Mesendoderm (in vitro differentiated cells): Measurements from ENCODE around the gene AKNA.
"Not testable (repeated sequence)": the region's sequence is repeated elsewhere in the genome, so short reads cannot be mapped to it uniquely, and the experiment has no call there.

Experiments used
- DNase-seq: peaks from one replicate; pipeline ENCODE4 v3.0.0; 2013
- H2AK5ac ChIP-seq: 2 replicates; pipeline ENCODE4 v1.6.1; 2013; ENCODE audit warnings: low read length, inconsistent platforms
- H2BK120ac ChIP-seq: 2 replicates; pipeline ENCODE4 v1.6.1; 2013; ENCODE audit warnings: low read depth, mild to moderate bottlenecking, low read length, moderate library complexity, mixed read lengths
- H2BK15ac ChIP-seq: replicated peaks from 2 replicates; pipeline ENCODE4 v1.6.1; 2013; ENCODE audit warnings: low read depth, mild to moderate bottlenecking, moderate library complexity
- H2BK5ac ChIP-seq: 2 replicates; pipeline ENCODE4 v1.6.1; 2013; ENCODE audit warnings: low read length, inconsistent platforms
- H3K18ac ChIP-seq: 2 replicates; pipeline ENCODE4 v1.6.1; 2013; ENCODE audit warnings: mild to moderate bottlenecking, low read length, mixed read lengths
- H3K23ac ChIP-seq: one replicate; pipeline ENCODE4 v1.6.1; 2013; ENCODE audit warnings: low read length
- H3K27ac ChIP-seq: 2 replicates; pipeline ENCODE4 v1.5.1; 2013; ENCODE audit warnings: low read depth, mild to moderate bottlenecking, inconsistent platforms, low read length, moderate library complexity
- H3K27me3 ChIP-seq: 2 replicates; pipeline ENCODE4 v1.6.1; 2013; ENCODE audit warnings: low read length, control low read depth, mild to moderate bottlenecking, inconsistent platforms; ENCODE audit not compliant: insufficient read depth, poor library complexity
- H3K36me3 ChIP-seq: 2 replicates; pipeline ENCODE4 v1.6.1; 2013; ENCODE audit warnings: low read length, inconsistent platforms; ENCODE audit not compliant: control insufficient read depth, insufficient read depth
- H3K4ac ChIP-seq: one replicate; pipeline ENCODE4 v1.6.1; 2013; ENCODE audit warnings: low read depth, mild to moderate bottlenecking, low read length, moderate library complexity
- H3K4me1 ChIP-seq: 2 replicates; pipeline ENCODE4 v1.6.1; 2013; ENCODE audit warnings: low read depth, low read length, inconsistent platforms; ENCODE audit not compliant: control insufficient read depth
- H3K4me2 ChIP-seq: 2 replicates; pipeline ENCODE4 v1.6.1; 2013; ENCODE audit warnings: low read length
- H3K4me3 ChIP-seq: 2 replicates; pipeline ENCODE4 v1.5.1; 2013; ENCODE audit warnings: mild to moderate bottlenecking, low read length
- H3K56ac ChIP-seq: one replicate; pipeline ENCODE4 v1.6.1; 2013; ENCODE audit warnings: low read length
- H3K79me1 ChIP-seq: 2 replicates; pipeline ENCODE4 v1.6.1; 2013; ENCODE audit warnings: low read length, inconsistent platforms
- H3K79me2 ChIP-seq: 2 replicates; pipeline ENCODE4 v1.6.1; 2013; ENCODE audit warnings: mild to moderate bottlenecking, low read length; ENCODE audit not compliant: control insufficient read depth, insufficient read depth
- H3K9ac ChIP-seq: 2 replicates; pipeline ENCODE4 v1.6.1; 2013; ENCODE audit warnings: low read length, inconsistent platforms
- H4K5ac ChIP-seq: one replicate; pipeline ENCODE4 v1.6.1; 2013; ENCODE audit warnings: low read length
- H4K8ac ChIP-seq: one replicate; pipeline ENCODE4 v1.6.1; 2013; ENCODE audit warnings: low read depth, mild to moderate bottlenecking, control low read depth, low read length, moderate library complexity
- WGBS: extraction: QIAGEN DNeasy Blood & Tissue Kit; methylation state at CpG from one replicate; pipeline ENCODE4 v1.1.7; 2013; ENCODE audit warnings: low lambda C conversion rate, missing lambda C conversion rate; ENCODE audit not compliant: insufficient coverage; ENCODE audit errors: extremely low coverage; 5-methylcytosine and 5-hydroxymethylcytosine counted together

AKNA gene

GRCh38 chr9:114322160-114322818 is 65.5 kb downstream of the AKNA start:
- H3K79me1 ChIP-seq, H3K4me3 ChIP-seq, H3K4me1 ChIP-seq, H2BK15ac ChIP-seq, H2BK5ac ChIP-seq, H4K5ac ChIP-seq, H3K27me3 ChIP-seq, H4K8ac ChIP-seq, H2BK120ac ChIP-seq, H3K18ac ChIP-seq, DNase-seq, H3K36me3 ChIP-seq, H3K23ac ChIP-seq, H2AK5ac ChIP-seq, H3K9ac ChIP-seq, H3K4ac ChIP-seq, H3K4me2 ChIP-seq, H3K56ac ChIP-seq, H3K79me2 ChIP-seq, H3K27ac ChIP-seq: not testable (repeated sequence)
- no CpG with 5 or more reads among the region's 12 CpGs for WGBS

DNA sequence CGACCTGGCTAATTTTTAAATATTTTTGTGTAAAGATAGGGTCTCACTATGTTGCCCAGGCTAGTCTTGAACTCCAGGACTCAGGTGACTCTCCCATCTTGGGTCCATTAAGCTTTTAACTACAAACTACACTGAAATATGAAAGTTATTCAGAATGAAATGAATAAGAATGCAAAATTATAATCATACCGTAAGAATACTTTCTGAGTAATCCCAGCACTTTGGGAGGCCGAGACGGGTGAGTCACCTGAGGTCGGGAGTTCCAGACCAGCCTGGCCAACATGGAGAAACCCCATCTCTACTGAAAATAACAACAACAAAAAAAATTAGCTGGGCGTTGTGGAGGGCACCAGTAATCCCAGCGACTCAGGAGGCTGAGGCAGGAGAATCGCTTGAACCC is 66.0 kb downstream of the AKNA start:
- H3K27ac ChIP-seq = no peak overlapping the region

DNA sequence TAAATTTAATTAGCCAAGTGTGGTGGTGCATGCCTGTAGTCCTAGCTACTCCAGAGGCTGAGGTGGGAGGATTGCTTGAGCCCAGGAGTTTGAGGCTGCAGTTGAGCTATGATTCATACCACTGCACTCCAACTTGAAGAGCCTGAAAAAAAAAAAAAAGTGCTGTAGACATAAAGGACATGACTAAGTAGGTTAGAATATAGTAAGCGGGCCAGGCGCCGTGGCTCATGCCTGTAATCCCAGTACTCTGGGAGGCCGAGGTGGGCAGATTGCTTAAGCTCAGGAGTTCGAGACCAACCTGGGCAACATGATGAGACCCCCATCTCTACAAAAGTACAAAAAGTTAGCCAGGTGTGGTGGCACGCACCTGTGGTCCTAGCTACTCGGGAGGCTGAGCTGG is 67.1 kb downstream of the AKNA start:
- DNase-seq, H2AK5ac ChIP-seq, H3K23ac ChIP-seq, H3K18ac ChIP-seq, H4K5ac ChIP-seq, H3K4me2 ChIP-seq, H3K79me1 ChIP-seq, H2BK5ac ChIP-seq, H3K27ac ChIP-seq, H3K9ac ChIP-seq, H2BK15ac ChIP-seq, H3K56ac ChIP-seq, H3K4me3 ChIP-seq, H3K27me3 ChIP-seq, H2BK120ac ChIP-seq, H4K8ac ChIP-seq, H3K4me1 ChIP-seq, H3K36me3 ChIP-seq, H3K79me2 ChIP-seq, H3K4ac ChIP-seq: not testable (repeated sequence)
- no CpG with 5 or more reads among the region's 7 CpGs for WGBS

More for the DNA sequence above, 66.0 kb downstream of the AKNA start:
- DNase-seq = no peak
- H3K4me3 ChIP-seq = no peak overlapping the region
- H3K79me2 ChIP-seq = no peaks in the 10 kb centered on the region
- H2BK15ac ChIP-seq = no peak overlapping the region
- H2AK5ac ChIP-seq = no peak overlapping the region
- no peaks in the 10 kb centered on the region for H3K79me1 ChIP-seq
- WGBS = no CpG with 5 or more reads among the region's 8 CpGs
- no peaks in the 10 kb centered on the region for H3K27me3 ChIP-seq
- no peak overlapping the region for H3K56ac ChIP-seq
- H3K23ac ChIP-seq = no peak overlapping the region
- H4K8ac ChIP-seq = no peak overlapping the region
- H3K4me2 ChIP-seq = no peak overlapping the region
- no peak overlapping the region for H2BK5ac ChIP-seq
- H3K36me3 ChIP-seq = no peaks in the 10 kb centered on the region
- no peak overlapping the region for H2BK120ac ChIP-seq
- H3K4ac ChIP-seq = no peak overlapping the region
- H3K9ac ChIP-seq = no peak overlapping the region
- no peak overlapping the region for H3K18ac ChIP-seq
- no peaks in the 10 kb centered on the region for H3K4me1 ChIP-seq
- no peak overlapping the region for H4K5ac ChIP-seq

- Histone ChIP-seq H4K8ac (no peak overlapping the region), H3K23ac (no peak overlapping the region), H3K4me3 (no peak overlapping the region), H3K27ac (no peak overlapping the region), H2AK5ac (no peak overlapping the region), H2BK15ac (no peak overlapping the region), H3K56ac (no peak overlapping the region), H3K4ac (no peak overlapping the region), H2BK120ac (no peak overlapping the region), H3K79me1 (no peaks in the 10 kb centered on the region), H3K79me2 (no peaks in the 10 kb centered on the region), H3K4me2 (no peak overlapping the region), H3K27me3 (no peaks in the 10 kb centered on the region), H3K9ac (no peak overlapping the region), H3K36me3 (no peaks in the 10 kb centered on the region), H3K4me1 (no peaks in the 10 kb centered on the region), H4K5ac (no peak overlapping the region), H2BK5ac (no peak overlapping the region), H3K18ac (no peak overlapping the region)
- no peak for DNase-seq
- WGBS = no CpG with 5 or more reads among the region's 3 CpGs
Measured at GRCh38 chr9:114319147-114319546, 68.6 kb downstream of the AKNA start.

DNA sequence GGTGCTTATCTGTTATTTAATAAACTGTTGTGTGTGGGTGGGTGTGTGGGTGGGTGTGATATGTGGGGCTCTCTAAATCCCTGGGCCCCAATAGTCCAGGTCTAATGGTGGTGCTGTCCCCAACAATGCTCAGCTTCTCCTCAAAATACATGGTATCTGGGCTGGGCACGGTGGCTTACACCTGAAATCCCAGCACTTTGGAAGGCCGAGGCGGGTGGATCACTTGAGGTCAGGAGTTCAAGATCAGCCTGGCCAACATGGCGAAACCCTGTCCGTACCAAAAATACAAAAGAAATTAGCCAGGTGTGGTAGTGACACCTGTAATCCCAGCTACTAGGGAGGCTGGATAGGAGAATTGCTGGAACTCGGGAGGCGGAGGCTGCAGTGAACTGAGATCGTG is 69.4 kb downstream of the AKNA start:
- H3K27me3 ChIP-seq = no peaks in the 10 kb centered on the region
- no peak overlapping the region for H2AK5ac ChIP-seq
- no peak overlapping the region for H3K4me3 ChIP-seq
- H3K79me1 ChIP-seq = no peaks in the 10 kb centered on the region
- H3K9ac ChIP-seq = no peak overlapping the region
- H2BK5ac ChIP-seq = no peak overlapping the region
- no peak overlapping the region for H3K56ac ChIP-seq
- H4K5ac ChIP-seq = no peak overlapping the region
- no peak overlapping the region for H3K18ac ChIP-seq
- no peak overlapping the region for H2BK15ac ChIP-seq
- H3K4me1 ChIP-seq = no peaks in the 10 kb centered on the region
- H3K36me3 ChIP-seq = no peaks in the 10 kb centered on the region
- no peak for DNase-seq
- no peak overlapping the region for H2BK120ac ChIP-seq
- H3K4me2 ChIP-seq = no peak overlapping the region
- no peaks in the 10 kb centered on the region for H3K79me2 ChIP-seq
- no peak overlapping the region for H3K27ac ChIP-seq
- WGBS = no CpG with 5 or more reads among the region's 8 CpGs
- no peak overlapping the region for H4K8ac ChIP-seq
- H3K4ac ChIP-seq = no peak overlapping the region
- H3K23ac ChIP-seq = no peak overlapping the region
